HPDE6-E6E7 (cell line): ENCODE measurements around the gene LINC01488.

Experiments used
- DNase-seq: peaks from one replicate; pipeline ENCODE4 v3.0.0; 2011; ENCODE audit warnings: missing footprints; ENCODE audit errors: extremely low spot score

LINC01488 gene

GRCh38 chr11:69509846-69510390 lies 28.5 kb downstream of the LINC01488 start:
- DNase-seq = no peak

DNA sequence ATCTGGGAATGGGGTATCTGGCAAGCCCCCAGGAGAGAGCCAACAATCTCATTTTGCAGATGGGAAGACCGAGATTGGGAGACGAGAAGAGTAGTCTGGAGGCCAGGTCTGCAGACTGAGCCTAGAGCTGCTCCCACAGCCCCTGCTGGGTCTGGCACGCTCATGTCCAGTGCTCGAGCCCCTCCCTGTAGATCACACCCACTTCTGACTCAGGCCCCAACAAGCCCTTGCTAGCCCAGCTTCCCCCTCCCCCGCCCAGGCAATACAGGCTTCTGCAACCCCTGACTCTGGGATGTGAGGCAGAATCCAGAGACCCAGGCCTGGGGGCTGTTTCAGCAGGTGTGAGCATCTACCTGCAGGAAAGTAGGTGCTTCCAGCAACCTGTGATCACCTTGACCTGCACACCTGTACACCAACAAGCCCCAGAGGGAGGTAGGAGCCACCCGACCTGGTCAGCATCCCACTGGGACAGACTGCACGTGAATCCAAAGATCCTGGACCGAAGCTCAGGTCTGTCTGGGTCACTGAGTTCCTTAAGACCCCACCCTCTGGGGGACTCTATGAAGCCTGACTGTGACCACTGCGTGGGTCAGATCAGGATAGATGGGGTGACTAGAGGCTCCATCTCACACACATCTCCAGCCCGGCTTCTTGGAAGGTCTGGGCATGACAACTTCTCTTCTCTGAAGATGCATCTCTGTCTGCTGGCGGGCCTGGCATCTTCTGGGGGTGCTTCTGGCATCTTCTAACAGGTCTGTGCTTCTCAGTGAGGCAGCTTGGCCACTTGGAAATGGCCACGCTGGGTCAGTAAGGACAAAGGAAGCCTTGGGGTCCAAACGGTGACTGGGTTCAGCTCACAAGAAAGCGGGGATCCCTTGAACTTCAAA lies 29.3 kb downstream of the LINC01488 start:
- DNase-seq = peak; percentile 43

DNA sequence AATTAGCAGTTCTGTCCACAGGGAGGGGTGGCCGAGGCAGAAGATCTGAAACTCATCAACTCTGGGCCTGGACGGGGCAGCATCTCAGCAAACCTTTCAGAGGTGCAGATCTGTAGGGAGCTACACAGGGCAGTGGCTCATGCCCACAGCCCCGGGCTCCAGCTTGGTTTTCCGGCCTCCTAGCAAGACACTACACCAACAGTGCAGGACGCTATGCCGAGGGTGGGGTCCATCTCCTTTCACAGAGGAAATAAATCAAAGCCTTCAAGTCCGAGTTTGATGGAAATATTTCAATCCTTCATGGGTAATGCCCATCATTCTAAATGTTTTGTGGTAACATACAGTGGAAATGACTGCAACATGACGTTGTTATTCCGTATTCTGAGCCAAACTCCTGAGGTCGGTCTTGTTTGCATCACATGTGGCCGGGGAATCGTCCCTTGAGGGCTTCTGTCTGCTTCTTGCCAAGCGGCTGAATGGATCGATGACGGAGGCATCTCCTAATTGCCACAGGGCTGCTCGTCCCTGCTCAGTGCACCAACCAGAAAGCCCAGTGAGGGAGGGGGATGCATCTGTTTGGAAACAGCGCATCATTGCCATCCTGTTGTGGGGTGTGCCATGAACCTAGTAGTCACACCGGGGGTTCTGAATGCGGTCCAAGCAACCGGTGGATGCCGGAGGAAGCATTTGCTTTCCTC lies 30.0 kb downstream of the LINC01488 start:
- no peak for DNase-seq

DNA sequence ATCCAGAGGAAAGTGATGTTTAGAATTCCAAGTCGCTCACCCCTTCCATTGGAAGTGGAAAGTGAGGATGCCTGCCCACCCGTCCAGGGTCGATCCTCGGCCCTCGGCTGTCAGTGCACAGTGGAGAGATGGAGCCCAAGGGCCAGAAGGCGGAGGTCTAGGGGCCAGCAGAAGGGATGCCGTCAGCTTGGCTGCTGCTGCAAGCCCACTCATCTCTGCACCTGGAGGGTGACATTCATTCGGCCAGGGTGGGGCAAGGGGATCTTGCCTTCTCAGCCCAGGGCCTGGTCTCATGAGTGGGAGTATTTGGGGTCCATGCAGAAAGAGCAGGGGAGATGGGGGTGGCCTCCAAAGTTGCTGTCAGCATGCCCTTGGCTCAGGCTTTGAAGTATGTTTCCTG lies 30.7 kb downstream of the LINC01488 start:
- no peak for DNase-seq

DNA sequence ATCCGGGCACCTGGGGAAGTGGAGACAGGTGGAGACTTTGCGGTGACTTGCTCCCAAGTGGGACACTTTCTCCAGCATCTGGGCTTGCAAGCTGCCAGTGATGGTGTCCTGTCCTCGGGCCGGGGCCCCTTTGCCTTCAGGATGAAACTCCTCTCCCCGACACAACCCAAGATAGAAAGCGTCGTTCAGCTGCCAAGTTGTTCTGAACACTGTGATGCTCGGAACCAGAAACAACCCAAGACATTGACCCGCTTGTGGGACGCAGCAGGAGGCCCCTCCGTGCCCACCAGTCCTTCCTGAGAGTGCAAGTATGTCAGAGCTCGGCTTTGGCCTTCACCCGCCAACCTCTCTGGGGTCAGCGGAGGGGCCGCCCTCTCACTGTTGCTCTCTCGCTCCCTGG lies 31.3 kb downstream of the LINC01488 start:
- DNase-seq = no peak

DNA sequence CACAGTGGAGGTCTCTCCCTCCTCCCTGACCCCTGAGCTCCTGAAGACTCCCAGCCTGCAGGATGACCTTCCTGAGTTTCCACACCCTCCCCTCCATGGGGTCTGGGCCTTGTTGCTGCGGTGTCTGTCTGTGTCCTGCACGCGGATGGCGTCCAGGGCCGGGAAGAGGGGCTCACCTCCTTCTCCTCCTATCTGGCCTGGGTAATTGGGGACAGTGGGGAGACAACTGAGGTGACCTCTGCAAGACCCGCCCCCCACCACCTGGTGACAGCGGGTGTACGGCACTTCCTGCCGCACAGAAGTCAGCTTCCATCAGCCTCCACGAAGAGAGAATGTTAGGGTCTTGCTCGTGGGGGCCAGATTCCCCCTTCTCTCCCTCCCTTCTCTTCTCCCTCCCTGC lies 31.7 kb downstream of the LINC01488 start:
- no peak for DNase-seq

- no peak for DNase-seq
Observed at GRCh38 chr11:69513663-69514224, 32.3 kb downstream of the LINC01488 start.

DNA sequence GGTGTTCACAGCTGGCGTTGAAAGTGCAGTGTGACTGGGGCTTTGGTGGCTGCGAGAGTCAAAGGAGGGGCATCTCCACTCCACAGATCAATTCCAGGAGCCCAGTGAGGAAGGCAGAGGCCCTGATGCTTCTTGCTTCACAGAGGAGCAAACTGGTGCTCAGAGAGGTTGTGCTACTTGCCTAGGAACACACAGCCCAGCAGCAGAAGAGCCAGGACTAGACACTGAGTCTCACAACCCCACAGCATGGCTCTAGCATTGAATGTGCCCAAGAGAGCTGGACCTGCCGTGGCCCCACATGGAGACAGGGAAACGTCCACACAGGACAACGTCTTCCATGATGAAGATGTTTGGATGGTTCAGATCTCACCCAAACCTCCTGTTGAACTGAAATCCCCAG lies 33.3 kb downstream of the LINC01488 start:
- no peak for DNase-seq

- DNase-seq = no peak
Observed at GRCh38 chr11:69515271-69516245, 34.1 kb downstream of the LINC01488 start.

GRCh38 chr11:69516526-69516925 lies 35.1 kb downstream of the LINC01488 start:
- DNase-seq = no peak

- no peak for DNase-seq
Observed at GRCh38 chr11:69518081-69518950, 36.9 kb downstream of the LINC01488 start.

DNA sequence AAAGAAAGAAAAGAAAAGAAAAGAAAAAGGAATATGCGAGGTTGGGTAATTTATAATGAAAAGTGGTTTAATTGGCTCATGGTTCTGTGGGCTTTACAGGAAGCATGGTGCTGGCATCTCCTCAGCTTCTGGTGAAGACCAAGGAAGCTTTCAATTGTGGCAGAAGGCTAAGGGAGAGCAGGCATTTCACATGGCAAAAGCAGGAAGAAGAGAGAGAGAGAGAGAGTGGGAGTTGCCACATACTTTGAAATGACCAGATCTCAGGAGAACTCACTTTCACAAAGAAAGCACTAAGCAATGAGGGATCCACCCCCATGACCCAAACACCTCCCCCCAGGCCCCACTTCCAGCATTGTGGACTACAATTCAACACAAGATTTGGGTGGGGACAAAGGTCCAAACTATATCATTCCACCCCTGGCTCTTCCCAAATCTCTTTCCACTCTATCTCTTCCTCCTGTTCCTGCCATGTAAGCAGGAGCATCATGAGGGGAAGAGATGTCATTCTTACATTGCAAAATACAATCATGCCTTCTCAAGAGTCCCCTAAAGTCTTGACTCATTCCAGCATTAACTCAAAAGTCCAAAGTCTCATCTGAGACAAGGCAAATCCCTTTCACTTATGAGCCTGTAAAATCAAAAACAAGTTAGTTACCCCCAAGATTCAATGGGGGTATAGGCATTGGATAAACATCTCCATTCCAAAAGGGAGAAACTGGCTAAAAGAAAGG lies 38.9 kb downstream of the LINC01488 start:
- no peak for DNase-seq

- no peak for DNase-seq
Observed at GRCh38 chr11:69521457-69521856, 40.0 kb downstream of the LINC01488 start.

DNA sequence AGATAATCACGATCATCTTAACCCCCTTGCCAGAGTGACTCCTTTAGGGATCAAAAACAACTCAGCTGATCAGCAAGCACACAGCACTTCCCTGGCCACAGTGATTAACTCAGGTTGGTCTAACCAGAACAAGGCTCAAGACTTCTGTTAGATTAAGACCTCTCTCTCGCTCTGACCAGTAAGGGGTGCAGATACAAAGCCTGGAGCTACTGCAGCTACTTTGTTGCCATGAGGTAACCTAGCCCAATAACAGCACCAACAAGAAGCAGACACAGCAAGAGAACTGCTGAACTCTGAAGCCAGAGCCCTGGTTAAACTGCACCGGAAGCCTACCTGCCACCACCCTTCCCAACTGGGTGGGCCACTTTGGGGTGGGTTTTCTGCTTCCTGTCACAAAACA lies 42.0 kb downstream of the LINC01488 start:
- DNase-seq = no peak

- DNase-seq = peak; percentile 51
Observed at GRCh38 chr11:69524291-69524882, 42.9 kb downstream of the LINC01488 start.

GRCh38 chr11:69524991-69525411 lies 43.5 kb downstream of the LINC01488 start:
- no peak for DNase-seq

- no peak for DNase-seq
Observed at GRCh38 chr11:69525516-69526452, 44.3 kb downstream of the LINC01488 start.

GRCh38 chr11:69526453-69526810 lies 45.0 kb downstream of the LINC01488 start:
- no peak for DNase-seq
